HG03457 (cell line): ENCODE measurements around the gene SDCCAG8.

Experiments used
- ATAC-seq: cut with Tn5 transposase; IDR thresholded peaks from one replicate; pipeline ENCODE4 v1.9.1; 2021; ENCODE audit warnings: moderate number of reproducible peaks; ENCODE audit not compliant: unreplicated experiment

The SDCCAG8 gene

DNA sequence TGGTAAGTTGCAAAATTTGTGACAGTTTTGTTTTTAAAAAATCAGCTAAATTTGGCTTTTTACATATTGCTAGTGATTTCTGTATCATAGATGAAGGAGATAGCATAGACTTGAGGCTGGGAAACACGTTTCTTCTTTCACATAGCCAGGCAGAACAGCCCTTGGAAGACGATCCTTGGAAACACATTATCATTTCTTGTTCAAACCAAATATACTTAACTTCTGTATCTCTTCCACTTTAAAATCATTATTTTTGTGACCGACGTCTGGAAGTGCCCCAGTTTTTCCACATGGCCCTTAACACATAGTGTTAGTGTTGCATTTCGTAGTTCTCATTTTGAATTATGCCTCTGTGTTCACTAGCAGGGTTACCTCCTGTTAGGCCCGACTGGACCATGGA is 193.5 kb downstream of the SDCCAG8 start:
- no peak for ATAC-seq

DNA sequence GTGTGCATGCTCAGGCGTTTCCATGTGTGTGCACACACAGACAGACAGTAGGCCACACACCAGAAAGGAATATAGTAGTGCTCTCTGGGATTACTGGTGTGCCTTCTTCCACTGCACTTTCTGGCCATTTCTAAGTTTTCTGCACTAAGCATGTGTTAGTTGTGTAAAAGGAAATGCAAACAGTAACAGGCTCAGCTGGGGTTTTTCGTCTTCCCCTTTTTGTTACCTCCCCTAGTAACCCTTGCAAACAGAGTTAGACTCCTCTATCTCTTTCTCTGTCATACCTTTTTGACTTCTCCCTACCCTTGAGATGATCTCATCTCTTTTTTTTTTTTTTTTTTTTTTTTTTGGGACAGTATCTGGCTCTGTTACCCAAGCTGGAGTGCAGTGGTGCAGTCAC is 196.3 kb downstream of the SDCCAG8 start:
- no peak for ATAC-seq

GRCh38 chr1:243454328-243454997 is 198.6 kb downstream of the SDCCAG8 start:
- ATAC-seq = no peak

GRCh38 chr1:243455760-243456651 is 200.2 kb downstream of the SDCCAG8 start:
- ATAC-seq = no peak

GRCh38 chr1:243457363-243457982 is 201.6 kb downstream of the SDCCAG8 start:
- ATAC-seq = no peak

- ATAC-seq = no peak
These were observed 203.2 kb downstream of the SDCCAG8 start for GRCh38 chr1:243459059-243459458.

DNA sequence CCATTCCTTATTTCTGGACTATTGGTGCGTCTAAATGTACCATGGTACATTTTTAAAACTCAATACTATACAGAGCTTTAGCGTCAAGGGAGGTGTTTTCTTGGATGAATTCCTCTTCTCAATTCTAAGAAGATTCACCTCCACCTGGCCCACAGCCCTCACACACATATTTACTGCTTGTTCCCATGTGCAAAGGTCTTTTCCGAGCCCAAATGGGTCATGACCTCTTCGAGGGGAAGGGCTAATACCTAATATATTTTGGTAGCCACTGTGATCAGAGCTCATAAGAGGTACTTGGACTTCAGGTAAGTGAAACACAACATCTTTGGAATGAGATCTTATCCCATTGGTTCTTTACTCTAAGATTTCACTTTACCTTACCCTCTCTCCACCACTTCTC is 205.9 kb downstream of the SDCCAG8 start:
- ATAC-seq = no peak

GRCh38 chr1:243462929-243463697 is 207.3 kb downstream of the SDCCAG8 start:
- ATAC-seq = no peak

- no peak for ATAC-seq
These were observed 209.2 kb downstream of the SDCCAG8 start for GRCh38 chr1:243465081-243465480.

GRCh38 chr1:243465738-243466137 is 209.9 kb downstream of the SDCCAG8 start:
- ATAC-seq = no peak

GRCh38 chr1:243469497-243469896 is 213.7 kb downstream of the SDCCAG8 start:
- ATAC-seq = no peak

DNA sequence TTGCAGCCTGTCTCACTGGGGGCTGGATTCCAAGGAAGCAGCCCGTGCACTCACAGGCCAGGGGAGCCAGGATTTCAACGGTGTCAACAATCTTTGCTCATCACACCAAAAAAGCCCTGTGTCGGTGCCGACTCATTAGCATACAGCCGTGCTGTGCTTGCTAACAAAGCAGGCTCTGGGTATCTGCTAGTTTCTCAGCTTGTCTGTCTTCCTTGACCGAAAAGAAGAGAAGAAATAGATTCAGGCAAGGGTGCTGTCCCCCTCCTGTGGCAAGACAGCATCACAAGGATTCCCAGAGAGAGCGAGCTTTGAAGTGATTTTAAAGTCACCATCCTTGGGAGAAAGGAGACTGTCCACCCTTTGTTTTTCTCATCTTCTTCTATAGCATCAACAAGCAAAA is 214.7 kb downstream of the SDCCAG8 start:
- ATAC-seq = no peak

DNA sequence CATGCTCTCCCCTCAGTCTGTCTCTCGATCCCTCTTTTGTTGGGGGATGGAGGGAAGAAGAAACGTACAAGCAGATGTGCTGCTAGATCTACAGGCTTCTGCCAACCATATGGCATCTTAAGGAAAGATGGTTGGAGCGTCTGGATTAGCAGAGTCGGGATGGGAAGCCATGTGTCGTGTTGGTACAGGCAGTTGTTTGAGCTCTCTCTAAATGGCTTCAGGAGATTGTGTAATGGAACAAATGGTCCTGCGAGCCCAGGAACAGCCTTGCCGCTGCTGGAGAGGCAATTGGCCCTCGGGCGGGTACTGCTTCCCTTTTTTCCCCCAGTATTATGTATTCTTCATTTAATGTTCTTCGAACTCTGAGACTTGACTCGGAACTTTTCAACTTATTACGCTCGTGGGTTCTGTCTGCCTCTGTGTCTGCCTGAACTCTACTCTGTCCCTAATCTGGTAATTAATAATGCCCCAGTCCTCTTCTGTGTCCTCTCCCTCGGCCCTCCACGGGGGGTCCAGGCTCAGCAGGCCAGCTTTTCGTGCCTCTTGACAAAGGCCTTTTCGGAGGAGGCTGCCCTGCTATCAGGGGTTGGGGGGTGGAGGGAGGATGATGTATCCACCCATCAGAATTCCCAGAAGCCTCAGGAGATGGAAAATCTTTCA is 215.3 kb downstream of the SDCCAG8 start:
- no peak for ATAC-seq

DNA sequence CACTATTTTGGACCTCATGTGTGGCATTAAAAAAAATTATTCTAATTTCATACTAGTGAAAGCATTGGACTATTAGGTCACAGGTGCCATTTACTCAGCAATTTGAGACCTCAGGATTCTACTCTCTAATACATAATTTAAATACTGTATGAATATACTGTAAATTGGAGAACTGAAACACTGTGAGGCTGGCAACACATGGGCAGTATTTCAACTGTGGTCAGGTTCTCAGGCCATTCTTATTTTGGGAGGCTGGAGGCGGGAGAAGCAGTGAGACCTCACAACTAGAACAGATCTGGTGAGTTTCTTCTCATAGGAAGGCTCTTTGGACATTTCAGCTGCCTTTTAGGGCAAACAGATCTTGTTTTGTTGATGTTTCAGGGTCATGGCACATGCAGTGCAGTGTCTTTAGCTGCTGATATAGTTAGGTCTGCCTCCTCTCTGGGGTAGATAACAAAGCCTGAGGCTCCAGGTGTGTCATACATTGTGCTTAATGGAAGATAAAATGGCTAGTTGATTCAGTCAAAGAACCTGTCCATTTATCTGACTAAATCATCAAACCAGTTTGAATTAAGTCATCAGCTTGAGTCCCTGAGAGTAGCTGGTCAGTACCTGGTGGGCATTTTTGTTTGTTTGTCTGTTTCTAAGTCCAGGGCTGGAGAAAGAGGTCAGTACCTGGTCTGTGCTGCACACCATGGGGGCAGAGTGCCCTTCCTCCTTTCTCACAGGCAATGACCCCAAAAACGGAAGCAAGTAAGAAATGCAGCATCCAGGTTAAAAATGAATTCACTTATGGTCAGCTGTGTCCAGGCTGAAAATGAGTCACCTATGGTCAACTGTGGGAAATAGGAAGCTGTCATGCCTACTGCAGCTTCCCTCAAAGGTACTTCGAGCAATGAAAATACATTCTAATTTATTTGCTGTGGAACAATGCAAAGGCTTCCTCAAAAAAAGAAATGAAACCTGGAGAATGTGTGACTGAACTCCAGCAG is 216.2 kb downstream of the SDCCAG8 start:
- ATAC-seq = peak; percentile 86

DNA sequence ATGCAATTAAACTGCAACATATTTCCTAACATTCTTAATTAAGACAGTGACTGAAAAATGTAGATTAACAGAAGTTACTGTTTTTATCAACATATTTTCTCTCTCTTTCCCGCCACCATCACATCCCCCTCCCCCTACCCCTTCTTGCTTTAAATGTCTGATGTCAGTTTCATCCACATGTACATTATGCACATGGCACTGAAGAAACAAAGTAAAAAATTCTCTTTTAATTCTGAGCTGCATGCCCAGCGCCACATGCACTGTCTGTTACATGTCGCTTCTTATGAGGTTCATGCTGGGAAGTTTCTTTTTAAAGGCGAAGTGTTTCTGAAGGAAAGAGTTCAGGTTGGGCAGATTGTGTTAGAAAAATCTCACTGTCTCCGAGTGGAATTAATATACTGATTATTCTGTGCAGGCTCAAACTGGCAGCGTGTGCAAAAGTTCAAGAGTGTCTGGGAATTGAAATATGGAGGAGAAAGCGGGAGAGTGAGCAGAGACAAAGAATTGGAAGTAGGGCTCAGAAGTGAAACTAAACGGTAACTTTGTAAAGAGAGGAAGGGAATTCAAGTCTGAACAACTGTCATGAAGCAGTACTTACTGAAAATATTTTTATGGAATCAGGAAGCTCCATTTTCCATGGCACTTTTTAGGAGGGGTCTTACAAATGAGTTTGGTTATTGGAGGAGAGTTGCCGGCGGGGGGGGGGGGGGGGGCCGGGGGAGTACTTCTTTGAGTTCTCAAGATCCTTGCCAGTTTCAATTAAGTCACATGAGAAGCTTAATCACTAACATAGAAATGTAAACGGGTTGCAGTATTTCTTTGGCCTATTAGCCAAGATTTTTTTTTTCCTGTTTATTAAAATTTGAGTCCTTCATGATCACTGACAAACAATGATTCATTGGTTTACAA is 217.6 kb downstream of the SDCCAG8 start:
- no peak for ATAC-seq

GRCh38 chr1:243474136-243474881 is 218.5 kb downstream of the SDCCAG8 start:
- no peak for ATAC-seq

- no peak for ATAC-seq
These were observed 219.1 kb downstream of the SDCCAG8 start for GRCh38 chr1:243474906-243475305.

DNA sequence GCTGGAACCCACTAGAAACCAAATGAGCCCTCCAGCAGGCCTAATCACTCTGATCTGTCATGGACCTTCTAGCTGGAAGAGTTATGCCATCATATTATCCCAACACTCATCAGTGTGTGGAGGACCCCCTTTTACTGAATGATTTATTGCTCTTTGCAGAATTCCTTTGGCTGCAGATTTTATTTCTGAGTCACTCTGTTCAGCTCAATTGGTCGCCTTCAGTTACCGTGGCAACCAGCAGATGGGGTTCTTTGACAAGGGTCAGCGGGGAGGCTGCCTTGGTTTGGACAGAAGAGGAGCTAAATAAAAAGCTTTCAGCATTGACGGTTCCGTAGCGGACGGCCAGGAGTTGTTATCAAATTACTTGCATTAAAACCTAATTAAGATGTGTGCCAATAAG is 220.1 kb downstream of the SDCCAG8 start:
- ATAC-seq = no peak
